GM12864 (cell line): Measurements from ENCODE around the gene NDUFB7.

Source experiments
- DNase-seq: peaks from one replicate; pipeline ENCODE4 v3.0.0-alpha.2; 2011; ENCODE audit warnings: low read depth
- H3K4me3 ChIP-seq: 2 replicates; pipeline ENCODE4 v1.5.1; 2011; ENCODE audit warnings: mild to moderate bottlenecking, low read depth, low read length, control low read depth
- TF ChIP-seq, protein P1 (sequence below): IDR thresholded peaks from 2 replicates; pipeline ENCODE4 v1.5.1; 2011; ENCODE audit warnings: low read depth, mild to moderate bottlenecking, moderate library complexity, low read length, control low read depth, inconsistent platforms; ENCODE audit errors: missing control alignments

NDUFB7 gene

DNA sequence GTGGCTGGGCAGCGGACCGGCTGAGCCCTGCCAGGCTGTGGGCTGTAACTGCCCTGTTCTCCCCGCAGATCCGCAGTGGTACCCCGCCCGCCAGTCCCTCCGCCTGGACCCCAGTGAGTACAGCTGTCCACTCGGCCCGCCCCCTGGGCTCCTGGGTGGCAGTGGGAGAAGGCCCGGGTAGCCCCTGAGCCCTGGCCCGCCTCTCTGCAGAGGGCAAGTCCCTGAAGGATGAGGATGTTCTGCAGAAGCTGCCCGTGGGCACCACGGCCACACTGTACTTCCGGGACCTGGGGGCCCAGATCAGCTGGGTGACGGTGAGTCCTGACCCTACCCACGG is 8.3 kb downstream of the NDUFB7 start:
- TF ChIP-seq, protein P1, sequence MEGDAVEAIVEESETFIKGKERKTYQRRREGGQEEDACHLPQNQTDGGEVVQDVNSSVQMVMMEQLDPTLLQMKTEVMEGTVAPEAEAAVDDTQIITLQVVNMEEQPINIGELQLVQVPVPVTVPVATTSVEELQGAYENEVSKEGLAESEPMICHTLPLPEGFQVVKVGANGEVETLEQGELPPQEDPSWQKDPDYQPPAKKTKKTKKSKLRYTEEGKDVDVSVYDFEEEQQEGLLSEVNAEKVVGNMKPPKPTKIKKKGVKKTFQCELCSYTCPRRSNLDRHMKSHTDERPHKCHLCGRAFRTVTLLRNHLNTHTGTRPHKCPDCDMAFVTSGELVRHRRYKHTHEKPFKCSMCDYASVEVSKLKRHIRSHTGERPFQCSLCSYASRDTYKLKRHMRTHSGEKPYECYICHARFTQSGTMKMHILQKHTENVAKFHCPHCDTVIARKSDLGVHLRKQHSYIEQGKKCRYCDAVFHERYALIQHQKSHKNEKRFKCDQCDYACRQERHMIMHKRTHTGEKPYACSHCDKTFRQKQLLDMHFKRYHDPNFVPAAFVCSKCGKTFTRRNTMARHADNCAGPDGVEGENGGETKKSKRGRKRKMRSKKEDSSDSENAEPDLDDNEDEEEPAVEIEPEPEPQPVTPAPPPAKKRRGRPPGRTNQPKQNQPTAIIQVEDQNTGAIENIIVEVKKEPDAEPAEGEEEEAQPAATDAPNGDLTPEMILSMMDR = no peak
- no peak for DNase-seq
- H3K4me3 ChIP-seq = no peak overlapping the region

DNA sequence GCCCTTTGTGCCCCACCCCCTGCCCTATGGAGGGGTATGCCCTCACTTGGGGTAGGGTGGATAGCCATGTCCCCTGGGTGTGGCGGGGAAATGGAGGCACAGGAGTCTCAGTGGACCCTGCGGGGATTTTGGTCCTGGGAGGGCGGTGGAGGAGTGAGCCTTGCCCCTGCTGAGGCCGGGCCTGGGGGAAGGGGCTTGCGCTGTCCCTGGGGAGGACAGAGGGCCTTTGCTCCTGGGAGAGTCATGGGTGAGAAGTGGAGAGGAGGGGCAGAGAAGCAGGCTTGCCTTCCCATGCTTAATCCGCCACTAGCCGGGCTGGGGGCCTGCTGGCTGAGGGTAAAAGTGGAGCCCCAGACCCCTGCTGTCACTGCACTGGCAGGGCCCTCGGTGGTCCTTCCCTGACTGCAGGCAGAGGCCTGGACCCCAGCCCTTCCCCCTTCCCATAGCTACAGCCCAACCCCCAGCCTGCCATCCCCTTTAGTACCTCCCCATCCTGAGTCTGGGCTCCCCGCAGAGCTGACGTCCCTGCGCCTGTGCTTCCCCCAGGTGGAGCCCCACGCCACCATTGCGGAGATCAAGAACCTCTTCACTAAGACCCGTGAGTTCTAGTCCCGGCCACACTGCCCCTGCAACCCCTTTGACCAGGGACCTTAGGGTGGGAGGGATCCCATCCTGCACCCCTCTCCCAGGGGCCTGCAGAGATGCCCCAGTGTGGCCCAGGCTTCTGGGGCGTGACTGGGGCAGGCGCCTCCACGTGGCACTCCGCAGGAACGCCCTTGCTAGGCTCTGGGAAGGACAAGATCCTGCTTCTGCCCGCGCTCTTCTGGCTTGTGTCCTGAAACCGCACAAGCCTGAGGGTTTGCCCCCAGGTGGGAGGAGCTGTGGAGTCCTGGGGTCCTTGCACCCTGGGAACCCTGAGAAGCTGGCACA is 8.9 kb downstream of the NDUFB7 start:
- TF ChIP-seq, protein P1 = no peak
- no peak overlapping the region for H3K4me3 ChIP-seq
- DNase-seq = no peak

DNA sequence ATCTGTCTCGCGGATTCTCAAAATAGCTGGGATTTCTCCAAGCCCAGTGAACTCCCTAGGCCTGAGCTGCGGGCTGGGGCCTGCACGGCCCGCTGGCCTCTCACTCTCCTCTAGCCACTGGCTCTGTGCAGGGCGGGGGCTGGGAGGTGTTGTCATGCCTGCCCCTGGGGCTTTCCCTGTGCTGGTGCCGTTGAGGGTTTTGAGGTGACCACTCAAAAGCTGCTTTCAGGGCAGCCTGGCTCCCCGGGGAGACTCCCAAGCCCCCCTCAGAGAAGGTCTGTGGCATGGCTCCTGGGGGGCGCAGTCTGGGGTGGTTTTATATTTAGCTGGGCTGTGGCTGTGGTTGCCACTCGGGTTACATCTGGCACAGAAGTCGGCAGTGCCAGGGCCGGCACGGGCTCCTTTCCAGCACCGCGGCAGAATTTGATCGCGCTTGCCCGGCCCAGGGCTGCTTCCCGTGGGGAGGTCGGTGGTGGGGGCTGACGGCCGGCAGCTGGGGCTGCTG is 10.0 kb downstream of the NDUFB7 start:
- no peak for DNase-seq
- H3K4me3 ChIP-seq = no peak overlapping the region
- TF ChIP-seq, protein P1 = no peak

DNA sequence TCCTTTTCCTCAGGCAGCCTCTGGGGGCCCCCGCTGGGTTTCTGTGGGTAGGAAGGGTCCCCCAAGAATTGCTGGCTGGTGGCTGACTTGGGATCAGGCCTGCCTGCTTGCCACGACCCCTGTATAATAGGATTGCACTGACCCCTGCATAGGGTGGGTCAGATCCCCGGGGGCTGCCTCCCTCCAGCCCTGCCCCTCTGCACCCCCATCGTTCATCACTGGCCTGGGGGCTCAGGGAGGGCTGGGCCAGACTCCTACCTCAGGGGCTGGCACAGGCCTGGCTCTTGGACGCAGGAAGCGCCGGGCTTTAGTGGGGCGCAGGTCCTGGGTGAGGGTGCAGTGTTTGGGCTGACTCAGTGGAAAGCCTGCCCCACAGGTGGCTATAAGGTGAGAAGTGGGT is 10.6 kb downstream of the NDUFB7 start:
- TF ChIP-seq, protein P1 = no peak
- no peak overlapping the region for H3K4me3 ChIP-seq
- no peak for DNase-seq

DNA sequence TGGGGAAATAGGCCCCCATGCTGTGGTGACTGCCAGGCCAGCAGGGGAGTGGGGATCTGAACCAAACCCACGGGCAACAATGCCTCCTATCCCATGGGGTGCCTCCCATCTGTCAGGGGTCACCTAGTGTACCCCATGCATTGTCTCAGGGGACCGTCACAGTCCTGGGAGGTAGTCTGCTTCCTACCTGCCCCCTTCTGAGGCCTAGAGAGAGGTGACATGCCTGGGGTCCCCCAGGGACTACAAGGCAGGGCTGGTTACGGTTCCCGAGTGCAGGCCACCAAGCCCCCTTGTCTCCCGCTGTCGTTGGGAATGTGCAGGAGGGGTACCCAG is 11.1 kb downstream of the NDUFB7 start:
- TF ChIP-seq, protein P1 = no peak
- no peak overlapping the region for H3K4me3 ChIP-seq
- DNase-seq = no peak

DNA sequence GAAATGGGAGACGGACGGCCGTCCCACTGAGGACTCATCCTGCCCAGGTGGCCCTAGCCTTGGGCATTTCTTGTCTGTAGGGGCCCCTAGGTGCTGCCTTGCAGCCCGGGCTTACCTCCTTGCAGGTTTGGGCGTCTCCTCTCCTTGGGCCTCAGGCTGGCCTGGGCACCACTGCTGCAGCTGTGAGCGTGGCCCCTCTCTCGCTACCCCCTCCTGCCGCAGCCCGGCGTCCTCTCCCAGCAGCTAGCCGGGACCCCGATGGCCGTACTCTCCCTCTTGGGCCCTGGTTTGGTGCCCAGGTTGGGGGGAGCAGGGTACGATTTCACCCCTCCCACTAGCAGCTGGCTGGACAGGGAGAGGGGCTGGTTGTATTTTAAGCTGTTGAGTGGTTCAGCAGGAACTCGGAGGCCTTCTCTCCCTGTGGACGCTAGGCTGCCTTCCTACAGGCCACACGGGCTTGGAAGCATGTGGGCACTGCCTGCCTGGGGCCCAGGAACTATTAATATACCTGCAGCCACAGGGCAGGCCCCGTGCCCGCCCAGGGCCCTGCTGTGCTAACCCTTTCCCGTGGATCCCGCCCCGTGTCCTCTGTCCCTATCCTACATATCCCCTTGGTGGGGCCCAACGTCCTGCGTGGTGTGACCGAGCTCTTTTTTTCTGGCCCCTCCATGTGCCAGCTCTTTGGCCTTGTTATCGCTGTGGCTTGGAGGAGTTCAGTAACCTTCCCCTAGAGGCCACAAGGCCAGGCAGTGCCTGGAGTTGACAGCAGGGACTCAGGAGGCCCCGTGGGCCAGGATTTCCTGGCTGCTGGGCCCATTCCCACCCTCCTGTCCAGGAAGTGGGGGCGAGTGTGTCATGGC is 11.7 kb downstream of the NDUFB7 start:
- no peak overlapping the region for H3K4me3 ChIP-seq

More for the DNA sequence above, 11.7 kb downstream of the NDUFB7 start:
- no peak for DNase-seq
- TF ChIP-seq, protein P1 = no peak
